Measurements from ENCODE around the gene LRRC59.
"Not testable (repeated sequence)": the region's sequence is repeated elsewhere in the genome, so short reads cannot be mapped to it uniquely, and the experiment has no call there.

The LRRC59 gene

DNA sequence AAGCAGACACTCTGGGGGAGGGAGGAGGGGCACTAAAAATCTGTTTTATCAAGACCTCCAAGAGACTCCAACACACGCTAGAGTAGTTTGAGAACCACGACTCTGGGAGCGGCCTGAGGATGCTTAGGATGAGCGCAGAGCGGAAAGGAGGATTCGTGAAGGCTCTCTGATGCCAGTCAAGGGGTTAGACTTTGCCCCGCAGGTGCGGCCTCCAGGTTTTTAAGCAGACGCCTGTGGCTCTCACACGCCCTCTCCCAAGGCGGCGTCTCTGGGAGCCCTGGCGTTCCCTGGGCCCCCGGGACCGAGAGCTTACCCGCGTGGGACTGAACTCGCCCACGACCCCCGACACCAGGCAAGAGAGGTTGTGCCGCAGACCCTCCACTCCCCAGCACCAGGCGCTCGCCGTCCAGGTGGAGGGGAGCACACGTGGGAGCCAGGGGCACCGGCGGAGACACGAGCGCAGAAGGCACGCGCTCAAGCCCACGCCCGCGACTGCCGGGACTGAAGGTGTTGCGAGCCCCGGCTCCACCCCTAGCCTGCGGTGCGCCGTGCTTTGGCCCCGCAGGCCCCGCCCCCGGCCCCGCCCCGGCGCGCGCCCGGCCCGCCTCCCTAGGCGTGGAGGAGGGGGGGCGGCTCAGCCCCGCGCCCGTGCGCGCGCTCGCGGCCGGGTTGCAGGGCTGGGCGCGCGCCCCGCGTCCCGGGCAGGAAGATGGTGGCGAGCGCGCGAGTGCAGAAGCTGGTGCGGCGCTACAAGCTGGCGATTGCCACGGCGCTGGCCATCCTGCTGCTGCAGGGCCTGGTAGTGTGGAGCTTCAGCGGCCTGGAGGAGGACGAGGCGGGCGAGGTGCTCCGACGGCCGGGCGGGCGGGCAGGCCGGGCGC, 51.7 kb downstream of the LRRC59 start, which contains the start of gene XYLT2:
TSS of gene XYLT2 (plus strand) at position 695 of the 881 bp plus-strand sequence. CDS start at position 710, 15 bp downstream.
- peak; percentile 67 for DNase-seq

DNA sequence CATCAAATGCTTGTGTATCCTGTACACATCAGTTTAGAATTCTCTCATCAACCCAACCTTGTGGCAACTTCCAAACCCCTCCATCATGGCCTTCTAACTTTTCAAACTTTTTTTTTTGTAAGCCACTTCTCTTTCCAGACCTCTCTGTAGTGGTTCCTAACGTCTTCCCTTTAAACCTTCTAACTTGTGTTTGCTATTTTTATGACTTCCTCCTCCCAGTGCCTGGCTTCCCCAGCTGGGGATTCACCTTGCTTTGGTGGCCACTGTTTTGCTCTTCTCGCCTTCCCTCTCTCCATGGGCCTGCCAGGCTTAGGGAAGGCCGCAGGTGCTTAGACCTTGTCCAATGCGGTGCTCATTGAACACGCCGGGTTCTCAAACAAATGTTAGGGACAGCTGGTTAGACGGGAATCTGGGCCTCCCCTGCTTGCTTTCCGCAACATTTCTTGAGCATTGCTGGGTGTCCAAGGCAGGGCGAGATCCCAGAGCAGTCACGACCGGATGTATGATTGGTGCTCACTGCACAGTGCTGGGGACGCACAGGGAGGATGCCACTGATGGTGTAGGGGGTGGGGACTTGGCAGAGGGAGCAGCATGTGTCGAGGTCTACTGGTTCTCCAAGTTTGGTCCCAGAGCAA, 52.5 kb downstream of the LRRC59 start:
- no peak for DNase-seq

DNA sequence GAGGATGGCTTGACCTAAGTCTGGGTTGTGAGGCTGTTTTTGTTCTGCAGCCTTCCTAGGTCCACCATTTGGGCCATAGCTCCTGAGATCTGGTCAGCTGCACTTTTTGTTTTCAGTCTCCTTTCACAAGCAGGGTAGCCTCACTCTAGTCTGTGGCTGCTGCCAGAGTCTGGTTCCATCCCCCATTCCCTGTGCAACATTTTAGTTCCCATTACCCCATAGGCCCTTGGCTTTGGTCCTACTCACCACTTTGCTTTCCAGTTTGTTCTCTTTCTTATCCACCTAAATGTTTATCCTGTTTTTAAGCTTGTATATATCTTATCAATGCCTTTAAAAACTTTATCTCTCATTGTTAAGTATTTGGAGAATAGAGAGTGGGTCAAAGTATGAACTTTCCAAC, 57.9 kb downstream of the LRRC59 start:
- no peak for DNase-seq

DNA sequence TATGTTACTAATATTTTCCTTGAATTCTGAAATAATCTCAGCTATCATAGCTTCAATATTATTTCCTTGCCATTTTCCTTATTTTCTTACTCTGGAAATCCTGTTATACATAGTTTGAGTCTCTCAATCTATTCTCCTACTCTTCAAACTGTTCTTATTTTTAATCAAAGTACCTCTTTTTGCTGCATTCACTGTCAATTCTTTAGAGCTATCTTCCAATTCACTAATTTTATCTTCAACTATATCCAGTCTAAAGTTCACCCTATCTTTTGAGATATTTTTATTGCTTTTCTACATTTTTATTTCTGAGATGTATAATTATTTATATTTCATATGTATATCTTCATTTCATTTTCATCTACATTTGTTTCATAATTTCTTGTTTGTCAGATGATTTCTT, 58.7 kb downstream of the LRRC59 start:
- no peak for DNase-seq

DNA sequence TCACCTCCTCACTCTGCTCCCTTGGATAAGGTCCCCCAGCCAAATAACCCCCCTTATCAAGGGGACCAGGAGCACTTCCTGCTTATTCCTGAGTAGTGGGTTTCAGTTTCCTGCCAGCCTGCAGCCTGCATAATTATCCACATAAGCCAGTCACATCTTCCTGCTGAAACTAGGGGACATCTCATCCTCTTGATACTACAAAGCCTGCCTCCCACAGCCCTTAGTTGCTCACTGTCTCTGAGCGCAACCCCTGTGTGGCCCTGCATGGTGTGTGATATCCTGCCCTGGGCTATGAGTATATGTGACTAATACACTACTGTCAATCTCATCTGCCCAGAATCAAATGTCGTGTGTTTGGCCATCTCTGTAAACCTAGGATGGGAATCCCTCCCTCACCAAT, 59.4 kb downstream of the LRRC59 start:
- DNase-seq: no peak

DNA sequence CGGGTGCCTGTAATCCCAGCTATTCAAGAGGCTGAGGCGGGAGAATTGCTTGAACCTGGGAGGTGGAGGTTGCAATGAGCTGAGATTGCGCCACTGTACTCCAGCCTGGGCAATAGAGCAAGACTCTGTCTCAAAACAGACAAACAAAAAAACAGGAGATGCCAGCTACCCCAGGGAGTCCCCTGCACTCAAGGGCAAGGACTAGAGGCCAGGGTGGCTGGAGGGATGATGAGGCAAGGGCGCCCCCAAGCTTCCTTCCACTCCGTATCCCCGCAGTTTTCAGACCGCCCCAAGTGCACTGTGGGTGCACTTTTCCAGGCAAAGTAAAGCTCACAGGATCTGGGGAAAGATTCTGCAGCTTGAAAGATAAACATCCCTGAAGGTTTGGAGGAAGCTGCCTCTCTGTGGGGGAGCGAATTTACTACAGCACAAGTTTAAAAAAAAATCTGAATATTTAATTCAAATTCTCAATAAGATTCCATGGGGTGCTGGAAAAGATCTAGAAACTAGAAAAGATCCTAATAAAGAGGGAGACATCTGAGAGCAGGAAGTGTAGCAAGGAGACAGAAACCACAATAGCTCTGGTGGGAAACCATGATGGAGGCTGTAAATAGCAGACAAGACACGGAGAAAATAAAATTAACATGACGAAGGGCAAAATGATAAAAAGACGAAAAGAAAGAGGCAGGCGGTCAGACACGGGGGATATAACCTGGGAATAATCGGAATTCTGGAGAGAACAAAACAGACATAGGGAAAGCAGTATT, 63.8 kb downstream of the LRRC59 start:
- DNase-seq: not testable (repeated sequence)

DNA sequence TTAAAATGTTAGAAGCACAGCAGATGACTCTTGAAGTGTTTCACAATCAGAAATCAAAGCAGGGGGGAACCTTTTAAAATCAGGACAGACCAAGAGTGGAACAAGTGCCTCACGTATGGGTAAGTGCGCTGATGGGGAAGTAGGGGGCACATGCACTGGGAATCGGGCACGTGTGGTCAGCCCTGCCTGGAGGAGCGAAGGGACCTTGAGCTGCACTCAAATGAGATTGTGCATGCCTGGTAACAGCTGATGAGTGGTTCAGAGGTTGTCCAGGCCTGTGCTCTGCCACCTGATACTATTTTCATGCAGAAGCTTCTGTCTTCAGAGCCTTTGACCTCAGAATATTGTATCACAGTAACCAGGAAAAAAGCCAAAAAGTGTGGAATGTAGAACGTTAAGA, 65.1 kb downstream of the LRRC59 start:
- no peak for DNase-seq
